ENCODE measurements around the gene SLC9A3.
"Not testable (repeated sequence)": the region's sequence is repeated elsewhere in the genome, so short reads cannot be mapped to it uniquely, and the experiment has no call there.

Gene SLC9A3

DNA sequence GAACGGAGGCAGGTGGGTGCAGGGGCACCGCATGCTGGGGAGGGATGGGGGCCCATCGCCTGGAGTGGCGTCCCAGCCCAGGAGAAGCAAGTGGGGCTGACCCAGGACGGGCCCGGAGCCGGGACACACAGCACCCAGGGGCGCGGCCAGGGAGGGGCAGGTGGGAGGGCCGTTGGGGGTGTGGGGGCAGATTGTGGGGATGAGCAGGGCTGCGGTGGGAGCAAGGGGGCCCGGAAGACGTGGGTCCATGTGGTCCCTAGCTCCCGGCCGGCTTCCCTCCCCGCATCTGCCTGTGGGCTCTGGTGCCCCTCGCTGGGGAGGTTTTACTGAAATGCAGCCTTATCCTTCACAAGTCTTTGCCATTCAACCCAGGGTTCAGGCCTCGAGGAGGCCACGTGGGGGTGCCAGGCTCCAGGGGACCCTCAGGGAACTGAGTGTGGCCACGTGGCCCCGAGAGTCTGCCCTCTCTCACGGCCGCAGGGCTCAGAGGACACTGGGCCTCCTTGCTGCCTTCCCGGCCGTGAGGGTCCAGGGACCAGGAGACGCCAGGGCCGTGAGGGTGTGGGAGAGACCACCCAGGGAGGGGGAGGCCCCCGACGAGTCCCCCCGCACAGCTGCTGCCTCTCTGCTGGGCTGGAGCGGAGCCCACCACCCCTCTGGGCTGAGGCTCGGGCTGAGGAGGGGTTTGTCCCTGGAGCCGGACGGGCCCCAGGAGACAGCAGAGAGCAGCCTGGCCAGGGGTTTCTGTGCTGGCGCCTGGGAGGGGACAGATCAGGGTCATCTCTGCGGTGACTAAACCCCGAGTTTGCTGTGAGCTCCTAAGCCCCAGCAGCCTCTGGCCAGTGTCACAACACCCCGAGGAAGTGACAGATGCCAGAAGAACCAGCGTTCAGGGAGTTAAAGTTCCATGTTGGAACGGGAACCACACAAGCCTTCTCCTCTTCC lies 35.2 kb downstream of the SLC9A3 start:
- no peak for DNase-seq (ENCODE audit: low read depth)

DNA sequence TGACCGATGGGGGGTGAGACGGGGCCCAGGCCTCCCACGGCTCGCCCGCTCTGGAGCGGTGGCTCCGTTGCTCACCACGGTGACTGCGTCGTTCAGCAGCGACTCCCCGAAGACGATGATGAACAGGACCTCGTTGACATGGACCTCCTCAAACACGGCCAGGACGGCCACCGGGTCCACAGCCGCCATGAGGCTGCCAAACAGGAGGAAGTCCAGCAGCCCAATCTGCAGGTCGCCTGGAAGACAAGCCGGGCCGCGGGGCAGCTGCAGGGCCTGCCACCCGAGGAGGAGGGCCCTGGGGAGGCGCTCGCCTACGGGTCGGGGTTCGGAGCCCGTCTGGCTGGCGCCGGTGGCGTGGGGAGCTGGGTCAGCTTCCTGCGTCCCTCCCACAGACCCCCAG lies 36.0 kb downstream of the SLC9A3 start:
- no peak for DNase-seq (ENCODE audit: low read depth)

DNA sequence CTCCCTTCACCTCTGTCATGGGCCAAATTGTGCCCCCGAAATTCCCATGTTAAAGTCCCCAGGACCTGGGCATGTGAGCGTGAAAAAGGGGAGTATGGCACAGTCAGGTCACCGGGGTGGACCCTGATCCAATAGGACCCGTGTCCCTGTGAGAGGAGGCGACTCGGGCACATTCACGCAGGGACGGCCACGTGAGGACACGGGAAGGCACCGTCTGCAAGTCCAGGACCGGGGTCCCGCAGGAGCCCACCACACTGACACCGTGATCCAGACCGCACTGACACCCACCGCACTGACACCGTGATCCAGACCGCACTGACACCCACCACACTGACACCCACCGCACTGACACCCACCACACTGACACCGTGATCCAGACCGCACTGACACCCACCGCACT lies 37.7 kb downstream of the SLC9A3 start:
- DNase-seq (ENCODE audit: low read depth) = not testable (repeated sequence)

DNA sequence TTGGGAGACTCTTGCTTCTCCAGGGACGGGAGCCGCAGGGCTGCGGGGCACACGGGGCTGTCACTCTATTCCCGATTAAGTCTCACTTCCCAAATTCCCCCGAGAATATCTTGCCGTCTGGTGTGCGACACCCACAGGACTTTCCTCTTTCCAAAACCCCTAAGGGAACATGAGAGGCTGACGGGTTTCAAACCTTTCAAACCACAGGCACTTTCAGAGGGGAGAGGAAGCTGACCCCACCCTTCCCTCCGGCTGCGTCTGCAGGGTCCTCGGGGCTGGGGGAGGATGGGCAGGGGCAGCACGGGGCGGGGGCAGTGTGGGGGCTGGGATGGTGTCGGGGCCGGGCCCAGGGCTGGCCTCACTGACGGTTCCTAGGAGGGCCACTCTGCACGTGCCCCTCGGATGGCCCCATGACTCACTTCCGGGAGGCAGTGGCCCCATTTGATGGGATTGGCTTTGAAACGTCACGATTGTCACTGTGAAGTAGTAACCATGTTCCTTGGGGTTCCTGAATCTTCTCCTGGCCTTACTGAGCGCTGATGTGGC lies 38.2 kb downstream of the SLC9A3 start:
- no peak for DNase-seq (ENCODE audit: low read depth)

DNA sequence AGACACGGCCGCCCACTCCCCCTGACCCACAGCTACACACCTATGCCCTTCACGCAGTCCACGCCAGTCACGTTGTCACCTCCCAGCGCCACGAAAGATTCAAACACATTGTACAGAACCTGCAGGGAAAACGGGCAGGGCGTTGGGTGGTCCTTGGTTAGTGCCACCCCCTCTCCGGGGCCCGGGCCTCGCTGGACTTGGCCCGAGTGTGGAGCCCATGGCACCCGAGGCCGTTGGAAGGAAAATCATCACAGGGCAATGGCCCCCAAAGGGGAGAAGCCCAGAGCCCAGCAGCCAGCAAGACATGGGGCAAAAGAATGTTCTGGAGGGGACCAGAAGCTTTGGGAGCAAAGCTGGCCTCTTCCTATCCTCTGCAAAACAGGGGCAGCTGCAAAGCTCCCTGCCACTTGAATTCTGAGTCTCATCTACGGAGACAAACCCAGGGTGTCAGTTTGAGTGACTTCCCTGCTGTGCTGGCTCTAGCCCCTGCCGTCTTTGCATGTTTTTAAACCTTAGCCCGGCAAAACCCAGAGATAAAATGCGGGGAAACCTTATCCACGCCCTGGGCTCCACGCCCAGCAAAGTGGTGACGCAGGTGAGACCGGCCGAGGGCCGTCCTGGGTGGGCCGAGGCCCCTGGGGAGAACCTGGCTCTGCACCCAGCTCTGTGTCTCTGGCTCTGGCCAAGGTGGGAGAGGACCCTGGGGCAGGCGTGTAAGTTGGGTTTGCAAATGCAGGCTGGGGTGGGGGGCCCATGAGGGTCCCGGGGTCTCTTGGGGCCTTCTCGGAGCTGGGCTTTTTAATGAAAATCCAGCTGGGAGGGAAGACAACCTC lies 38.9 kb downstream of the SLC9A3 start:
- DNase-seq (ENCODE audit: low read depth) = no peak

DNA sequence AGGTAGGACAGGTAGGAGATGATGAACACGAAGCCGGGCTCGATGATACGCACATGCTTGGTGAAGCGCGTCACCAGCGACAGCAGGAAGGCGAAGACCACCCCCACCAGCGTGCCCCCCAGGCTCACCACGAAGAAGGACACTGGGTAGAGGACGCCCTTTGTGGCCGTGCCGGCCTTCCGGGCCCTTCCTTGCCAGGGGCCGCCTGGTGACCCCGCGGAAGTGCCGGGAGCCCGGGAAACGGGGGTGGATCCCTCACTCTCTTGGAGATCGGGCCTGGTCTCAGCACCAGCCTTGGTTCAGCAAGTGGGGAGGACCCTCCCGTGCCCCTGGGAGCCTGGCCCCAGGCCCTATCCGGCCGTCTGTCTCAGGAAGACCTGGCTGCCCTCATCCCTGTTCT lies 39.7 kb downstream of the SLC9A3 start:
- no peak for DNase-seq (ENCODE audit: low read depth)

DNA sequence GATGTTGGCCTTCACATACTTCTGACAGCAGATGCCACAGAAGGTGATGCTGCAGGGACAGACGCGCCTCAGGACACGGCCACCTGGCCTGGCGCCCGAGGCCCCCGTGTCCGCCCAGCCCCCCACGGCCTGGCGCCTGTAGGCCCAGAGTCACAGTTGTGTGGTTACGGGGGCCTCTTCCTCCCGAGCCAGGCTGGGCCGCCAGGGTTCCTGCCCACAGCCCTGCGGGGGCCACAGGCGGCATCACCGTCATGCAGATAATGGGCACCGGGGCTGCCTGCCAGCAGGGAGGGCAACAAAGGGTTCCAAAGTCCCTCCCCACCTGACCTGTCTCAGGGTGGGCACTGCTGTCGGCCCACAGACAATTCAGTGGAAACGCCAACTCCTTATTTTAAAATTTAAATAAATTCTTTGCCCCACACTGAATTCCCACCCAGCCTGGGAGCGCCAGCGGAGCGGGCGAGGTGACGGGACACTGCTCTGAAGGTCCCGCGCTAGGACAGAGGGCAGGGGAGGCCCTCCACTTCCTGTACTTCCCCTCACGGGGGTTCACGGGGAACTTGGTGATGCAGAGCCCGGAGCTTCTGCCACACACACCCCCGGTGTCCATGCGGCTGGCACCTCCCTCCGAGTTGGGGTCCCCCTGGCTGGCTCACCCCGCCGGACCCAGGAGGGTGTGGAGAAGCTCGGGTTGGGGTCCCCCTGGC lies 40.7 kb downstream of the SLC9A3 start:
- DNase-seq (ENCODE audit: low read depth) = no peak

DNA sequence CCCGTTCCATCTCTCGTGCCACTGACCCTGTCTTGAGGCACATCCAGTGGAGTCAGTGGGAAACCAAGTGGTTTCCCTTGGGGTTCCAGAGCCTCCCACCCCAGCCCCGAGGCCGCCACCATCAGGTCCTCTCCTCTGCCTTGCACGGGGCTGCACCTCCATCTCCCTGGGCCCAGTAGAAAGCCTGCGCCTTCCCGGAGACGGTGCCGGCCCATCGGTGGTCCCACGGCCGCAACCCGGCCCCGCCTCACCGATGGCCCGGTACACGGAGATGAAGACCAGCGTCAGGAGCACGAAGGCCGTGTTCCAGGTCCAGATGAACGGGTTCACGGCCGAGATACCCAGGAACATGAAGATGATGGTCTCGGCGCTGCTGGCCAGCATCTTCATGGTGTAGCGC lies 41.2 kb downstream of the SLC9A3 start:
- no peak for DNase-seq (ENCODE audit: low read depth)

DNA sequence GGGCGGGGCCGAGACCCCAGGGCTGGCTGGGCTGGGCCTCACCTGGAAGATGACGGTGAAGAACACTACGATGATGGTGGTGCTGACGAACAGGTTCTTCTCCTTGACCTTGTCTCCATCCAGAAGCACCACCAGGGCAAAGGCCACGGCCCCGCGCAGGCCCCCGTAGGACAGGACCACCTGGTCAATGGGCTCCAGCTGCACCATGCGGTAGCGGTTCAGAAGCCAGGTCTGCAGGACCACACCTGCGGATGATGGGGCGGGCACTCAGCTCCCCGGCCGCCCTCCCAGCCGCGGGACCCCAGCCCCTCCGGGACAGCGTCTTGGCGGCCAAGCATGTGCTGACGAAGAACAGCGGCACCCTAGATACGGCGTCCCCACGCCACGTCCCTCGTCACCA lies 41.7 kb downstream of the SLC9A3 start:
- DNase-seq (ENCODE audit: low read depth) = no peak

DNA sequence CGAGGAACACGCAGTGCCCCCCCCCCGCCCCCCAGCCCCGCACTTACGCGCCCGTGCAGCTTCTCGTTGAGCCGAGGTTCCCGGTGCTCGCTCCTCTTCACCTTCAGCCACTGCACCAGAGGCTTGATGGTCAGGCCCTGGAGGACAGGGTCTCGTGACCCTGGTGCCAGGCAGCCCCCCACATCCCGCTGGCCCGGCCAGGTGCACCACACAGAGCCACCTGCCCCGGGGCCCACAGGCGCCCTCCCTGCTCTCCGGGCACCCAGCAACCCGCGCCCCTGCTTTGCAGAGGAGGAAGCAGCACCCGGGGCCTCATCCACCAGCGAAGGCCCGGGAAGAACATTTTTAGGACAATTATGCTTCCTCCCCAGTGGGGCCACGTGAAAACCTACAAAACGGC lies 42.2 kb downstream of the SLC9A3 start:
- DNase-seq (ENCODE audit: low read depth) = no peak

DNA sequence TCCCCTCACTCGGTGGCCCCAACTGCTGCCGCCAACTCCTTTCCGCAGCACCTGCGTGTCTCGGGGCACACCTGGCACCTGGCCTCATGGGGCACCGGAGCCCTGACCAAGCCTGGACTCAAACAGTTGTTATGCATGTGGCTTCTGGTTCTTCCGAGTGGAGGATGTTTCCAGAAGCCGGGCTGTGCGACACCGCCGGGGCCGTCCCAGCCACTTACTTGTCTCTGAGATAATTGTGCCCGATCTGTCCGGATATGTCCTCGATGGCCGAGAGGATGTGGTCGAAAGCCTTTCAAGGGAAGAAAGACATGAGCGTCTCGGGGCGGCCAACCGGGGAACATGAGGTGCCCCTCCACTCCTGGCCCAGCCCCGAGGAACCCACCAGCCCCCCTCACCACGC lies 42.9 kb downstream of the SLC9A3 start:
- no peak for DNase-seq (ENCODE audit: low read depth)

DNA sequence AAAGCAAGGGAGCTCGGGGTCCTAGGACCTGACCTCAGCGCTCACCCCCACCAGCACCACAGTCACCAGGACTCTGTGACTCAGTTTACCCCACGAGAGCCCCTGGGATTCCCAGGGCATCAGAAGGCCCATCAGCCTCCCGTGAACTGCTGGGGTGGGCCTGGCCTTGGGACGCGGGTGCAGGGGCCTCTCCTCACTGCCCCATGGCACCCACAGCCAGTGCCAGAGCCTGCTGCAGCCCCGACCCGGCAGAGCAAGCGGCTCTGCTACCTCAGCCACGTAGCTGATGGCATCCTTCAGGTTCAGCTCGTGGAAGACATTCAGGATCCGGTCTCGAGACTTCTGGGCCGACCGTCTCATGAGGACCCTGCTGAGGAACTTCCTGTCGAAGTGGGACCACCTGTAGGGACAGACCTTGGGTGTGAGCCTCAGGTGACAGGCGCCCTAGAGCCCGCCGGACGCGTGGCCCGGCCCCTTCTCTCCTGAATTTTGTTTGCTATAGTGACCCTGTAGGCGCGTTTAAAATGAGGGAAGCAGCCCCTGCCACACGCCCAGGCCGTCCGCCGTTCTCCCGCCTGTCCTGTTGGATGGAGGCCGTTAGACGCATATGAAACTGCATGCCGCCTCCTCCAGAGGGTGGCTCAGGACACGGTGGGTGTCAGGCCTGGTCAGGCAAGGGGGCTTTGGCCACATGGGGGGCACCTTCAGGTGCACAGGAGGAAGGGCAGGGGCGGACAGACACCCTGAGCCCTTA lies 44.5 kb downstream of the SLC9A3 start:
- DNase-seq (ENCODE audit: low read depth) = no peak

DNA sequence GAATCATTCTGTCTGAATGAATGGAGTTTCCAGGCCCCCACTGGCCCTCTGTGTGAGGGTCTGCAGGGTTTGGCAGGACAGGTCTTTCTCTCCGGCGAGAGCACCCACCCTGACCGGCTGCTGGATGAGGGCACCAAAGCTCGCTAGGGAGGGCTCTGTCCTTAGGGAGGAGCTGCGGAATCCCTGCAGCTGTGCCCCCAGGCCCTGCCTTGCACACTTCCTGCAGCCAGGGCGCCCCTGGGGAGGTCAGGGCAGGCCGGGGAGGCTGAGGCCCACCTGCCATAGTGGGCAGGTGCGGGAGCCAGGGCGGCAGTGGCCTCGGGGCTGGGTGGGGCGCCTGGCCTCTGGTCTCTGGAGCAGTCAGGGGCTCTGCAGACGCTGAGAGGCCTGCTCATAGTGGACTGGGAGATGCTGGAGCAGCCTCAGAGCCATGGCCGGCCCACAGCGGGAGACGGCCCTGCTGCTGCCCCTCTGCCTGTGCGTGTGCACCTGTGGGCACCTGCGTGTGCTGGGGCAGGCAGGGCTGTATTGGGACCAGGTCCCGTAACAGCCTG lies 45.2 kb downstream of the SLC9A3 start:
- DNase-seq (ENCODE audit: low read depth) = no peak

DNA sequence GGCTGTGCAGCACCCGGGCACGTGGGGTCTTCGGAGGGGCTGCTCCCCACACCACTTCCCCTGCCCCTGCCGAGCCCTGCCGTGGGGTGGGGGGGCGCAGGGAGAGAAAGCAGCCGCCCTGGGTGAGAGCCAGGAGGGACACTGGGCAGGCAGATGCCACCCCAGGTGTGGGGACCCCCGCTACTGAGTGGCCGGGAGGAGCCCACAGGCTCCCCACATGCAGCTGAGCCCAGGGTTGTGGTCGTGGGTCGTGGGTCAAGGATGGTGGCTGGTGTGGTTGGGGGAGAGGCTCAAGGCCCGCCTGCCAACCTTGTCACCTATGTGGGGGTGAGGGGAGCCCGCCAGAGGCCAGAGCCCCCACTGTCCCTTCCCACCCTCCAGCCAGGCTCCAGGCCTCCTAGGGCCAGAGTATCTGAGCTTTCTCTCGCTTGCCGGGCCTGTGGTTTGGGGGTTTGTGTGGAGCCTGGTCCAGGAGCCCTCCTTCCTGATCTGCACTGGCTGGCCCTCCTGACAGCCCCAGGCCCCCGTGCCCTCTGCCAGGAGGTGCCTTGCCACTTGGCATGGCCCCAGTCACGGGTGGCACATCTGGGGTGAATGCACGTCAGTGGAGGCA lies 45.8 kb downstream of the SLC9A3 start:
- no peak for DNase-seq (ENCODE audit: low read depth)

DNA sequence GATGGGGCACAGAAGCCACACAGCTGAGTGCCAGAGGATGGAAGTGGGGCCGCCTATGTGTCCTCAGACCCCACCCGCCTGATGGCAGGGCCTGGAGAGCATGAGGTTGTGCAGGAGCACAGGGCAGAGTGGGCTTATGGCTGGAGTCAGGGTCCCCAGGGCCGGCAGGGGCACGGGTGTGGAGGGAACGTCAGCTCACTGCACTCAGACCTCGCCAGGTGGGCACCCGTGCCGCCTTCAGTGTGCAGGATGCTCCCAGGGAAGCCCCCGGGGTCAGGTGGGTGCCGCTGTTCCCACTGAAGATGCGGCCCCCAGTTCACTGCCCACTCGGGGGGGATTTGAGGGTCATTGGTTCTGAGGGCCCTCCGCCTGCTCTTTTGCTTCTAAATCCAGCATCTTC lies 46.4 kb downstream of the SLC9A3 start:
- DNase-seq (ENCODE audit: low read depth) = no peak

DNA sequence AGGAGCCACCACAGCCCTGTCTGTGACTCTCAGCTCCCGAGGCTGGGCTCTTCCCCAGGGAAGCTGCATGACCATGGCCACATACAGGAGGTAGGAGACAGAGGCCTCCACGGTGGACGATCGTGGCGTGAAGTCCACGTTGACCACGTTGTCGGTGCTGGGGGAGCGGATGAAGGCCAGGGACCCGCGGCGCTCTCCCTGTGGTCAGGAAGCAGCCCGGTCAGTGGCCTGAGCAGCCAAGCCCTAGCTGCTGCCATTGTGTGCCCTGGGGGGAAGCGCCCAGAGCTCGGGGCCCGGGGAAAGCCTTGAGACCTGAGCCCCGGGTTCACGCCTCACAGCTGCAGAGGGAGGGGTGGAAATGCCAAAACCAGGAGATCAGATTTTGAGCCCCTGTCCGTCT lies 47.0 kb downstream of the SLC9A3 start:
- no peak for DNase-seq (ENCODE audit: low read depth)

DNA sequence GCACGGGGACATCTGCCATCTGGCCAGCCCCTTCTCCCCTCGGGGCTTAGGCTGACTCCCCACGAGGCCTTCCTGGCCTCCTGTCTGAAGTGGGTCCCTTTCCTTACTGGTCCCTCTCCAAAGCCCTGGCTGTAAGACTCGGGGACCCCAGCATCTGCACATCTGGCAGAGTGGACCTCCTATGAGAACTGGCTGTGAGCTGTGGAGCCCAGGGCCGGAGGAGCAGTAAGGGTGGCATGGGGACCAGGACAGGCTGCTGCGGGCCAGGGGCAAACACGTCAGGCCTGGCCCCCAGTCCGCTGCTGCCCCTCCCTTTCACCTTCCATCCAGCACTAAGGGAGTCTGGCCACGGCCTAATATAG lies 47.5 kb downstream of the SLC9A3 start:
- no peak for DNase-seq (ENCODE audit: low read depth)

DNA sequence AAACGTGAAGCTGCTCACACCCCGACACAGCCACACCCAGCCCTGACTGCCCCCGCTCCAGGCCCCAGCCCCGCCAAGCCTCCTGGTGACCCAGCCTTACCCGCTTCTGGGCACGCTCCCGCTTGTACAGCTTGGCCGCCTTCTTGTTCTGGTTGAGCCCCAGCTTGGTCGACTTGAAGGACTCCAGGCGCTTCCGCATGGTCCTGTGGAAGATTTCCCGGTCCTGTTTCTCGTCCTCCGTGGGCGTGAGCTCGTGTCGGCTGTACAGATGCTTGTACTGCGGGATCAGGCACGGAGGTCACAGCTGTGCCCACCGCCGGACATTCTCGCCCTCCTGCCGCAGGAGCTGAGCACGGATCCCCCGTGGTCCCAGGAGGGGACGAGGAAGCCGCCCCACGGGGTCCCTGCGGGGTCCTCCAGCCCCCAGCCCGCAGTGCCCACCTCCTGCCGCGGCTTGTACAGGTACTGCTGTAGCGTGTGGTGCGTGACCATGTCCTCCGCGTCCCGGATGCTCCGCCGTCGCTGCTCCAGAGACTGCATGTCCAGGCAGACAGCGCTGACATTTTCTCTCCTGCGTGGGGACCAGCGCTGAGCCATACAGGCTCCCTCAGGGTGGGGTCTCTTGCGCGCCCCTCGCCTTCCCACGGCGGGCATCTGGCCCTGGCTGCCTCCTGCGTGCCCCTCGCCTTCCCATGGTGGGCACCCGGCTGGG lies 48.0 kb downstream of the SLC9A3 start:
- DNase-seq (ENCODE audit: low read depth) = no peak

DNA sequence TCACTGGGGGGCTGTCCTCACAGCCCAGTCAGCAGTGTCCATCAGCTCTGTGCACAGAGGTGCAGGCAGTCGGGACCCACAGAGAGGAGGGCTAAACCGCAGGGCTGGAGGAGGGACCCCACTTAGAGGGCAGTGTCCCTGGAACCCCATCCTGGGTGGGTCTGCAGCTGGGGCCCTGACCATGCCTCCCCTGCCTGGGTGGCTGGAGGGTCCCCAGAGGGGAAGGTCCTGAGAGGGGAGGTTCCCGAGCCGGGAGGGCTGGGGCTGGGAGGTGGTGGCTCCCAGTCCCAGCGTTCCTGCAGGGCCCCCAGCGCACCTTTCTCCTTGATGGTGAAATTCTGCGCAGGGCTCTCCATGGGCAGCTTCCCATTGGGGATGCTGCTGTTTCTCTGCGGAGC lies 48.5 kb downstream of the SLC9A3 start:
- DNase-seq (ENCODE audit: low read depth) = no peak

All from activated T-cell treated with anti-CD3 and anti-CD28 coated beads for 48 hours (primary cell).